HG03520 (cell line): Measurements from ENCODE around the gene HIPK3.
"Not testable (repeated sequence)": the region's sequence is repeated elsewhere in the genome, so short reads cannot be mapped to it uniquely, and the experiment has no call there.

Experiments used
- ATAC-seq: cut with Tn5 transposase; IDR thresholded peaks from one replicate; pipeline ENCODE4 v1.9.1; 2021; ENCODE audit warnings: mild to moderate bottlenecking, moderate library complexity; ENCODE audit not compliant: unreplicated experiment

Gene HIPK3

DNA sequence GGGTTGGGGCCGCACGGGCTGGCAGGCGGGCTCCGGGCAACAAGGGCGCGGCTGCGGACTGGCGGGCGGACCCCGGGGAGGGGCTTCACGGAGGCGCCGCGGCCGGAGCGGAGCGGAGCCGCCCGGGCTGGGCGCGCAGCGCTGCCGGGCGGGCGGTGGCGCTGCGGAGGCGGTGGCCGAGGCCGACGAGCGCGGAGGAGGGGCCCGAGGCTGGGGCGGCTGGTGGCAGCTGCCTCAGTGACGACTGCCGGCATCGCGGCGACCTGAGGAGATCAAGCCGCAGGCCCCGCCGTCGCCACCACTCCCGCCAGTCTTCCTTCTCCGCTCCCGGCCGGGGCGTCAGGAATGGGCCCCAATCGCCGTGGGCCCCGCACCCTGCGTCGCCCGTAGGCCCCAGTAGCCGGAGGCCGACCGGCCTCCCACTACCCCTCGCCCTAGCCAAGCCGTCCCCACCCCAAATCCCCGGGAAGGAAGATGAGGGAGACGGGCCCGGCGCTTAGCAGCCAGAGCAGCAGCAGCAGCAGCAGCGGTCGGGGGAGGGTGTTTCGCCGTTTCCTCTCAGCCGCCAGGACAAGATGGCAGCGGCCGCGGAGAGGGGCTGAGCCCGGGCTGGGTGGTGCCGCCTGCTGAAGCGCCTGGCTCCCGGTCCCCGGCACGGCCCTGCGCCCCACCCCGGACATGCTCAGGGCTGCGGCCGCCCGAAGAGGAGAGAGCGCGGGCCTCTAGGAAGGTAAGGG, at the start of gene HIPK3:
Gene HIPK3, plus strand, starts transcription at position 222 of the 737 bp plus-strand sequence.
- peak; percentile 76 for ATAC-seq

DNA sequence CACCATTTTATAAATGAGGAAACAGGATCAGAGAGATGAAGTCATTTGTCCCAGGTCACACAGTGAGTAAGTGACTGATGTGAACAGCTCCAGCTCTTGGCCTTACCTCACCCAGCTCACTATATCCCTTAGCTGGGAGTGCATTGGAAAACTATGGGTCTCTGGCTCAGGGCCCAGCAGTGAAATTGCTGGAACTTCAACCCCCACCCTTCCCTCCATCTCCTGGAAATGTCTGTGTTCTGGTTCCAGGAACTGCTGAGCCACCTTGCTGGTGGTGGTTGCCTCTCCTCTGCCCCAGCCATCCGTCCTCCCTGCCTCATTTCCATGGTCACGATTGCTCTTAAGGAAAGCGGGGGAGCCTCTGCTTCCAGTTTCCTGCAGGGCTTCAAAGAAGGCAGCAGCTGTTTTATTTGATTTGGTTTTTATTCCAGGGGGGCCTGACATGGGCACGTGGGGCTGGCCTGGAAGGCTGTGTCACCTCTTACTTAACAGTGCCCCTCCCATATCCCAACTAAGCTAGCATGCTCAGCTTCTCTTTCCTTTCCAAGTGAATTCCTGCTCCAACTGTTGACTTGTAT, 49.7 kb upstream of the HIPK3 start:
- ATAC-seq, result no peak

DNA sequence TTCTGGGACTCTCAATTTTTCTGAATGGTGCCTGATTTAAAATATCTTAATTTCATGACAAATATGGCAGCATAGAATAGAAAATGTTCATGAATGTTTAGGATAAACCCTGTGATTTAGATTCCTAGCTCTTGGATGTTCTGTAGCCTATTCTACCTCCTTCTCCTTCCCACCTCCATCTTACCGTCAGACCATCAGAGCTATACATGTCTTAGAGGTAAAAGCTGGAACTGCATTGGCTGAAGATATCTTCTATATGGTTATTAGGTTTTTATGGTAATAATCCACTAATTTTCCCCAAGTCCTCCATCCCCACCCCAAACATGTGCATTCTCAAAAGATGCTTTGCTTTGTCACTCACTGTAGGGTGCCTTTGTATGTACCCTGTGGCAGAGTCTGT, 49.0 kb upstream of the HIPK3 start:
- no peak for ATAC-seq

DNA sequence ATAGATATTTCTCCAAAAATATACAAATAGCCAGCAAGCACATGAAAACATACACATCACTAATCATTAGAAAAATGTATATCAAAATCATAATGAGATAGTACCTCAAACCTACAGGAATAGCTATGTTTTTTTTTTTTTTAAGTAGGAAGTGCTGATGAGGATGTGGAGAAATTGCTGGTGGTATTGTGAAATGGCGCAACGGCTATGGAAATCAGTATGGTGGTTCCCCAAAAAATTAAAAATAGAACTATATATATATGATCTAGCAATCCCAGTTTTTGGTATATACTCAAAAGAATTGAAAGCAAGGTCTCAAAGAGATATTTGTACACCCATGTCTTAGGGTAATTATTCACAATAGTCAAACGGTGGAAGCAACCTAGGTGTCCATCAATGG, 46.0 kb upstream of the HIPK3 start:
- ATAC-seq, result no peak

DNA sequence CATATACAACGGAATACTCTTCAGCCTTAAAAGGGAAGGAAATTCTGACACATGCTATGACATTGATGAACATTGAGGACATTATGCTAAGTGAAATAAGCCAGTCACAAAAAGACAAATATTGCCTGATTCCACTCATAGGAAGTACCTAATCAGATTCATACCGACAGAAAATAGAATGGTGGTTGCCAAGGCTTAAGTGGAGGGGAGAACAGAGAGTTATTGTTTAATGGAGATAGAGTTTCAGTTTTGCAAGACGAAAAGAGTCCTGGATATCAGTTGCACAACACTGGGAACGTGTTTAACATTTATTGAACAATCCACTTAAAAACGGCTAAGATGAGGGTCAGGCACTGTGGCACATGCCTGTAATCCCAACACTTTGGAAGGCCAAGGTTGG, 45.6 kb upstream of the HIPK3 start:
- no peak for ATAC-seq

DNA sequence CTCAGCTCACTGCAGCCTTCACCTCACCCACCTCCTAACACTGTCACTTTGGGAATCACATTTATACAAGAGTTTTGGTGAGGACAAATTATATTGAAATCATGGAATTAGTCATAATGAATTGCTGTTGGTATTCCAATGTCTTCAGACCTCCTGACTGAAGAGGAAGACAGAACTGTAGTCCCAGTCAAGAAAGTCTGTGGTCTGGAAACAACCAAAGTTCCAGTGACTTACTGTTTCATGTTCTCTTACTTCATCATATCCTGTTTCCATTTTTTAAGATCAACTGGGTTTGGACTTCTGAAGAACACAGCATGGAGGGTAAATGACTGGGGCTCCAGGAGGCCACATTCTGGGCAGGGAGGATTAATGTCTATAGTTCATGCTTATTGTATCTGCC, 43.0 kb upstream of the HIPK3 start:
- ATAC-seq, result no peak

DNA sequence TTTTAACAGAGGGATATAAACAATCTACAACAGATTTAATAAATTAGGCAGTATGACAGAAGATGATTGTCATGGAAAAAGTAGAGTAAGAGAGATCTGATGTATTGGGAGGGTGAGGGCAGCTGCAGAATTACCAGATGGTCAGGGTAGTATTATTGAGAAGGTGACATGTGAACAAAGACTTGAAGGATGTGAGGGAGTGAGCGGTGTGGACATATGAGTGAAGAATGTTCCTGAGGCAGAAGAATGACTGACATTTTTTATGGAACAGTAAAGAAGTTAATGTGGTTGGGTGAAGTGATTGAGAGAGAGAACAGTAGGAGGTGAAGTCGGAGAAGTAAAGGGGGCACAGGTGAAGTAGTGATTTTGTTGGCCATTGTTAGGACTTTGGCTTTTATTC, 42.4 kb upstream of the HIPK3 start:
- ATAC-seq, result no peak

DNA sequence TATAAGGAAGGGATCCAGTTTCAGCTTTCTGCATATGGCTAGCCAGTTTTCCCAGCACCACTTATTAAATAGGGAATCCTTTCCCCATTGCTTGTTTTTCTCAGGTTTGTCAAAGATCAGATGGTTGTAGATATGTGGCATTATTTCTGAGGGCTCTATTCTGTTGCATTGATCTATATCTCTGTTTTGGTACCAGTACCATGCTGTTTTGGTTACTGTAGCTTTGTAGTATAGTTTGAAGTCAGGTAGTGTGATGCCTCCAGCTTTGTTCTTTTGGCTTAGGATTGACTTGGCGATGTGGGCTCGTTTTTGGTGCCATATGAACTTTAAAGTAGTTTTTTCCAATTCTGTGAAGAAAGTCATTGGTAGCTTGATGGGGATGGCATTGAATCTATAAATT, 40.5 kb upstream of the HIPK3 start:
- not testable (repeated sequence) for ATAC-seq

DNA sequence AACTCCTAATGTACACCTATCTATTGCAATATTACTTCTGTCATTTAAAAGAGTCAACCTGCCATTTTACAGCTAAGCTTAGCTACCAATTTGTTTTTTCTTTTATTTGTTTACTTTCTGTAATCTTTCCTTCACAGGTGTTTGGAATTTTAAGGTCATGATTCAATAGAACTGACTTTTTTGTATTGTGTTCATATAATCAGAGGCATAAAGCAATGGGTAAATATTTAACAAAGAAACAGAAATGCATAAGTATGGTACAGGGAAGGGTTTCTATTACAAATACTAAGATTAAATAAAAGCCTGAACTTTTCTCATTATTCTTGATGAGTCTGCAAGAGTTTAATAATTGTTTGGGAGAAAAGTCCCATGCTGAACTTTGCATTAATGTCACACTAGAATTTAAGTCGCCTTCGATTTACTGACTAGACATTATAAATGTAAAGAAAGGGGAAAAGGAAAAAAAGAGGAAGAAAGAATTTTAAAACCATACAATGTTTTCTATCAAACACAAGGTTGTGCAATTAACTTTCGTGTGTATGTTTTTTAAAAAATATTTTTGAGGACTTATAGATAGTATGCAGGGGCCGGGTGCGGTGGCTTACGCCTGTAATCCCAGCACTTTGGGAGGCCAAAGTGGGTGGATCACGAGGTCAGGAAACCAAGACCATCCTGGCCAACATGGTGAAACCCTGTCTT, 35.0 kb upstream of the HIPK3 start:
- ATAC-seq, result no peak

DNA sequence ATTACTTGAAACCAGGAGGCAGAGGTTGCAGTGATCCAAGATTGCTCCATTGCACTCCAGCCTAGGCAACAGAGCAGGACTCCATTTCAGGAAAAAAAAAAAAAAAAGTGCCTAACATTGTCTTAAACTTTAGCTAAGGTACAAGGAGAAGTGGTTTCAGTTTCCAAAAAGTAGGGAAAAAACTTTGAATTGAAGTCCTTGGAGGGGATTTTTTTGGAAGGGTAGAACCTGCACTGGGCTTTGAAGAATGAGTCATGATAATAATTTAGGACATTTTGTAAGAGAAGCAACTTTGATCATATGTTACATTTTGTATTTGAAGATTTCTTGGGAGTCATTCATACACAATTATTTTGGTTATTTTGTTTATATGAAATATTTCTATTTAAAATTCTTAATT, 31.8 kb upstream of the HIPK3 start:
- ATAC-seq, result no peak

DNA sequence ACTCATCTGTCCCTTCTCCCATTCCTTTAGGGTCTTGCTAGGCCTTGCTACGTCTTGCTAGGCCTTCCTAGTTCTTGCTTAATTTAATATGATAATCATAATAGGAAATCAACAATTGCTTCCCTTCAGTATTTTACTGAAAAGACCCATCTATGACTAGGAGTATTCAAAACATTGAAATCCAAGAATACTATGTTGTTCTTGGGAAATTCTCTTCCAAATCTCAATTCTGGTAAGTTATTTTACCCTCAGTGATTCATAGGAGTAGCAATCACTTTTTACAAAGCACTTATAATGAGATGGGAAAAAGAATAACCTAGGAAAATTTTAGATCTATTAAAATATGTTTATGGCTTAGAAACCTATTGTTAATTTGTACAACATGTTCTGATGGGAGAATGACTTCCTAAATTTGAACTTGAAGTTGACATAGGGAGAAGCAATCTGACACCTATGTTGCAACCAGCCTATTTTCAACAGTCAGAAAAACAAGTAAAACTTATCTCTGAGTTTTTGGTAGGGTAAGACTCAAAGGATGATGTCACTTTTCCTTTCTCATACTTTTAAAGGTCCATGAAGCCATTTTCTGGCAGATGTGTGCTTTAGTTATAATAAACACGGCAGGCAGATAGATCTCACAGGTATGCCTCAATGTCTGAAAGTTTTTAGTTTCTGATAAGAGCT, 29.5 kb upstream of the HIPK3 start:
- no peak for ATAC-seq

DNA sequence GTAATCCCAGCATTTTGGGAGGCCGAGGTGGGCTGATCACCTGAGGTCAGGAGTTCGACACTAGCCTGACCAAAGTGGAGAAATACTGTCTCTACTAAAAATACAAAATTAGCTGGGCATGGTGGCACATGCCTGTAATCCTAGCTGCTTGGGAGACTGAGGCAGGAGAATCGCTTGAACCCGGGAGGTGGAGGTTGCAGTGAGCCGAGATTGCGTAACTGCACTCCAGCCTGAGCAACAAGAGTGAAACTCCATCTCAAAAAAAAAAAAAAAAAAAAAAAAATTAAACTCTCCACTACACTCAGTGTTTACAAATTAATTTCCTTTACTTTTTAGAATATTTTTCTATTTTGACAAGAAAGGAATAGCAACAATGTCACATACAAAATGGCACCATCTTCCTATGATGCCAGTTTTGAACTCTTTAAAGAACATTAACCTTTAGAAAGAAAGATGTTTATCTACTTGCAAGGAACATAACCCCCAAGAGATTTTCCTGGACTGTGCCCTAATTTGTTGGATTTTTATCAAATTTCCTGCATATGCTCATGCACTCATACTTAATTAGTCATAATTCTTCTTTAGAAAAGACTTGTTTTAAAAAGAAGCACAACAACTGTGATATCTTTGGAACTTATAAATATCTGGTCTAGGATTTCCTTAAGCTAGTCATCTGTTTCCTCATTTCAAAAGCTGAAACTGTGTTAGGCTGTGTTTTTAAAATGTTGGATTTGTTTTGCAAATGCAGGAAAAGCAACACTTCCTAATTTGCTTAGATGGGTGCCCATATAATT, 22.6 kb upstream of the HIPK3 start:
- ATAC-seq, result no peak

DNA sequence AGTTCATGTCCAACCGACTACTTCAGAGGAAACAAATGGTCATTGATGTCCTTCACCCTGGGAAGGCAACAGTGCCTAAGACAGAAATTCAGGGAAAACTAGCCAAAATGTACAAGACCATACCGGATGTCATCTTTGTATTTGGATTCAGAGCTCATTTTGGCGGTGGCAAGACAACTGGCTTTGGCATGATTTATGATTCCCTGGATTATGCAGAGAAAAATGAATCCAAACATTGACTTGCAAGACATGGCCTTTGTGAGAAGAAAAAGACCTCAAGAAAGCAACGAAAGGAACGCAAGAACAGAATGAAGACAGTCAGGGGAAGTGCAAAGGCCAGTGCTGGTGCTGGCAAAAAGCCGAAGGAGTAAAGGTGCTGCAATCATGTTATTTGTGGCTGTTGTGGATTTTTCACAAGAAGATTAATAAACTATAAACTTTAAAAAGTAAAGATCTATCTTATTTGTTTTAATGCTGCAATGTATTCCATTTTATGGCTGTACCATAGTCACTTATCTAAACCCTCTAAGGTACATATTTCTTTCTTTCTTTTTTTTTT, 20.1 kb upstream of the HIPK3 start:
- ATAC-seq, result no peak

DNA sequence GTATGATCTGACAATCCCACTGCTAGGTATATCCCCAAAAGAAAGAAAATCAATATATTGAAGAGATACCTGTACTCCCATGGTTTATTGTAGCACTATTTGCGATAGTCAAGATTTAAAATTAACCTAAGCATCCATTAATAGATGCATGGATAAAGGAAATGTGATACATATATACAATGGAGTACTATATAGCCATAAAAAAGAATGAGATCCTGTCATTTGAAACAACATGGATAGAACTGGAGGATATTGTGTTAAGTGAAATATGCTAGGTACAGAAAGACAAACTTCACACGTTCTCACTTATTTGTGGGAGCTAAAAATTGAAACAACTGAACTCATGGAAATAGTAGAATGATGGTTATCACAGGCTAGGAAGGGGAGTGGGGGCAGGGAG, 14.6 kb upstream of the HIPK3 start:
- no peak for ATAC-seq

DNA sequence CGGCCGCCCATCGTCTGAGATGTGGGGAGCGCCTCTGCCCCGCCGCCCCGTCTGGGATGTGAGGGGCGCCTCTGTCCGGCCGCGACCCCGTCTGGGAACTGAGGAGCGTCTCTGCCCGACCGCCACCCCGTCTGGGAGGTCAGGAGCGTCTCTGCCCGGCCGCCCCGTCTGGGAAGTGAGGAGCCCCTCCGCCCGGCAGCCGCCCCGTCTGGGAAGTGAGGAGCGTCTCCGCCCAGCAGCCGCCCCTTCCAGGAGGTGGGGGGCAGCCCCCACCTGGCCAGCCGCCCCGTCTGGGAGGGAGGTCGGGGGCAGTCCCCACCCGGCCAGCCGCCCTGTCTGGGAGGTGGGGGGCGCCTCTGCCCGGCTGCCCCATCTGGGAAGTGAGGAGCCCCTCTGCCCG, 13.5 kb upstream of the HIPK3 start:
- not testable (repeated sequence) for ATAC-seq

DNA sequence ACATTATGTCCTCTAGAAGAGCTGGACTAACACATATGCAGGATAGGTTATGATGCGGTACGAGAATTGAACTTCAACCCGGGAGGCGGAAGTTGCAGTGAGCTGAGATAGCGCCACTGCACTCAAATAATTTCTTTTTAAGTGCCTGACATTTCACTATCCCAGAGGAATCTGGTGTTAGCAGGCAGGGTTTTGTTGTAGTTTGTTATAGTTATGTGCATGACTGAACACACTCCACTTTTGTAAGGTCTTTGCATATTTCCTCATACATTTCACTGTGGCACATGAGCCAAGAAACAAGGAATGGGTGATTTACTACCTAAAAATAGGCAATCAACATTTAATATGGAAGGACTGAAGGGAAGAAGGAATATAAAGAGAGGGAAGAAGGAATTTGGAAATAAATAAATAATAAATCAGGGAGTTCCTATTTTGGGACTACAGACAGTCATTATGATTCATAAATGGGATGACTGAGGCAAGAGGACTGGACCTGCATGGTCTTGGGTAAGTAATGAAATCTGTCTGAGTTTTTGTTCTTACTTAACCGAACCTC, 8.7 kb upstream of the HIPK3 start:
- ATAC-seq, result no peak

DNA sequence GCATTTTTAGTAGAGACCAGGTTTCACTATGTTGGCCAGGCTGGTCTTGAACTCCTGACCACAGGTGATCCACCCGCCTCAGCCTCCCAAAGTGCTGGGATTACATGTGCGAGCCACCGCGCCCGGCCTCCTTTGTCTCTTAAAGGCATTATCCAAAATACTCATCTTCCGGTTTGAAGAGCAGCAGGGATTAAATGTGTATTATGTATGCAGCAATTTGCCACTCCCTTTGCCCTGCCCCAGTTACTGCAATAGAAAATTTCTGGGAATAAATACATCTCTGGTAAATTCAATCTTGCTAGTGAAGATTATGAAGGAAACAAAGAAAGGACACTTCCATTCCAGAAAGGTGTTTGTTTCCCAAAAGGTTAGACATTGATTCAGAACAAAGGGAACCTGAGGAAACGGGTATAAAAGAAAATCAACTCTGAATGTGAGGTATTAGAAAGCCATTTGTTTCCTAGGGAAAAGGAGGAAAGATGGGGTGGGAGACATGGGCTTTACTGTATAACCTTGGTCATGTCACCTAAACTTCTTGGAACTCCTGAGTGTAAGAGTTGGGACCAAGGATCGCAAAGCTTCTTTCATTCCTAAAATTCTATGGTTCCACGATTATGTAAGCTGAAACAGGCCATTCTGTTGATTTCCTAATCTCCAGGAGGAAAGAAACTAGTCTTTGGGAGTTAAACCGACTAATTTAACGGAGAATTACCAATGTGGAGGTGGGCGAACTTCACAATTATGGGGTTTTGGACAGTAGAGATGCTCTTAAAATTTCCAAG, 959 bp upstream of the HIPK3 start:
- ATAC-seq, result no peak

DNA sequence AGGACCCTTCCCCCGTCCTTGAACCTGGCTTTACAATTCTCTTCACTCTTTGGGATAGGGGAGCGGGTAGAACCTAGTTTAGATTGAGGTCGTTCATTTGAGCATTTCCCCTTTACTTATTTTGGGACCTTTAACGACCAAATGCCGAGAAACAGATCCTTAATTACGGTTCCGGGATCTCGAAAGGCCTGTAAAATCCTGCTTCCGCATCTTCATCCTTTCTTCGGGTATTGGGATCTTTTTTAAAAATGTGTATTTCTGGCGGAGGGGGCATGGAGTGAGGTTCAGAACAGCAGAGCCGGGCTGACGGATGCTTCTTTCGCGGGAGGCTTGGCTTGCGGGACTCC, 395 bp upstream of the HIPK3 start:
- no peak for ATAC-seq

DNA sequence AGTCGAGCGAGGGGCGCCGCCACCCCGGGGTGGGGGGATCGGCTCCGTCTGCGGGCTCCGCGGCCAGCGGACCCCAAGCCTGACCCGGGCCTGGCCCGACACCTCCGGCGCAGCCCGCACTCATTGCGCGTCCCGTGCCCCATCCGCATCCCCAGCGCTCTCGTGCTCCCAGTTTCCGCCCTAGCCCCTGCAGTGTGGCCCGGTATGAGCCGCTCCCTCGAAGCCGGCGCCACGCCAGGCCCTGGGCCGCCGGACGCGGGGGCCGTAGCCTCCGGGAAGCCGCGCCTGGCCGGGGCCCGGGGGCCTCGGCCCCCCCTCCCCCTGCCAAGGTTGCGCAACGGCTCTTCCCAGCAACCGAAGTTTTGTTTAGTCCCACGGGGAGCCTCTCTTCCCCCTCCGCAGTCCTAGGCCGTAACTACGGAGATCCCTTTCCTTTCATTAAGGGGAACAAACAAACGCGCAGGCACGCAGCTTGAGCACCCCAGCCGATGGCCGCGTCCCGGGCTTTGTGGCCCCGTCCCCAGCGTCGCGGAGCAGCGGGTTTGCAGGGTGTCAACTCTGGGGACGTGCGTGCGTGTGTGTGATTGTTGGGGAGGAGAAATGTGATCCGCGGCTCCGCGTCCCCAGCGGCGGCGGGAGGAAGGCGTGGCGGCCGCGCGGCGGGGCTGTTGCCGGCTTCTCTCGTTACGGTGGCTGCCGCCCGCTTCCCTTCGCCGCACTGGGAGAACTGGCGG, 883 bp downstream of the HIPK3 start:
- ATAC-seq, result peak; percentile 34
